HepG2 (cell line): ENCODE results near the gene FAM163B.

Experiments used
- CBX1 ChIP-seq: IDR thresholded peaks from one replicate; pipeline ENCODE4 v1.6.1; 2016; ENCODE audit warnings: antibody characterized with exemption, low read depth
- CTCF ChIP-seq: sonication (generic); formaldehyde crosslinking; IDR thresholded peaks from 2 replicates; pipeline ENCODE4 v1.5.0; 2020; ENCODE audit warnings: mild to moderate bottlenecking, missing genetic modification reagents, moderate library complexity
- MED13 ChIP-seq: sonication (generic); formaldehyde crosslinking; IDR thresholded peaks from 2 replicates; pipeline ENCODE4 v1.5.0; 2020; ENCODE audit warnings: missing genetic modification reagents
- POLR2A ChIP-seq, 2 experiments: IDR thresholded peaks; 2 replicates each; pipeline ENCODE4 v1.6.1; 2011; ENCODE audit warnings: low read depth in 2 of 2, low read length in 2 of 2, mild to moderate bottlenecking in 1 of 2, moderate library complexity in 1 of 2; ENCODE audit not compliant: insufficient read depth in 1 of 2
- REST ChIP-seq, 2 experiments: IDR thresholded peaks; 2 replicates each; pipeline ENCODE4 v1.6.1; 2011 to 2012; ENCODE audit warnings: low read length in 2 of 2, borderline replicate concordance in 1 of 2, low read depth in 1 of 2, mild to moderate bottlenecking in 1 of 2, moderate library complexity in 1 of 2
- RFX3 ChIP-seq: IDR thresholded peaks from 2 replicates; pipeline ENCODE4 v1.6.1; 2016; ENCODE audit warnings: missing biosample characterization, missing genetic modification reagents
- USF2 ChIP-seq, 2 experiments: sonication (generic) in 1 of 2; formaldehyde crosslinking in 1 of 2; IDR thresholded peaks; 2 replicates each; pipeline versions ENCODE4 v1.5.1 to v1.6.1; 2011 to 2020; ENCODE audit warnings: borderline replicate concordance in 1 of 2, low read depth in 1 of 2, low read length in 1 of 2, mild to moderate bottlenecking in 1 of 2, missing genetic modification reagents in 1 of 2, moderate library complexity in 1 of 2
- XBP1 ChIP-seq: sonication (generic); formaldehyde crosslinking; IDR thresholded peaks from 2 replicates; pipeline ENCODE4 v1.5.0; 2020; ENCODE audit warnings: missing genetic modification reagents
- YY1 ChIP-seq: IDR thresholded peaks from 2 replicates; pipeline ENCODE4 v1.6.1; 2011; ENCODE audit warnings: low read length, low read depth, moderate library complexity, mild to moderate bottlenecking; ENCODE audit not compliant: insufficient read depth, insufficient replicate concordance
- ZNF274 ChIP-seq: sonication (generic); formaldehyde crosslinking; IDR thresholded peaks from 2 replicates; pipeline ENCODE4 v1.5.1; 2020; ENCODE audit warnings: mild to moderate bottlenecking, missing genetic modification reagents
- ZNF547 ChIP-seq: sonication (generic); formaldehyde crosslinking; IDR thresholded peaks from 2 replicates; pipeline ENCODE4 v1.5.1; 2020; ENCODE audit warnings: mild to moderate bottlenecking, missing genetic modification reagents
- ZNF644 ChIP-seq: IDR thresholded peaks from 2 replicates; pipeline ENCODE4 v1.6.1; 2016; ENCODE audit warnings: low read depth

- TF ChIP-seq CBX1: no peak
- TF ChIP-seq XBP1 (CRISPR knock-in tag): no peak
- no peak for TF ChIP-seq POLR2A (IDR thresholded peaks at IDR 0.05; ENCODE audit: insufficient read depth in 1 of 2, low read depth in 2 of 2, low read length in 2 of 2)
- no peak for TF ChIP-seq YY1
- no peak for TF ChIP-seq USF2 (IDR thresholded peaks at IDR 0.05; ENCODE audit: low read depth, low read length)
- TF ChIP-seq USF2 (CRISPR knock-in tag; IDR thresholded peaks at IDR 0.05; ENCODE audit: borderline replicate concordance): no peak
- no peak for TF ChIP-seq ZNF644 (CRISPR knock-in tag)
- TF ChIP-seq MED13 (CRISPR knock-in tag): no peak
- no peak for TF ChIP-seq ZNF274
- TF ChIP-seq REST (IDR thresholded peaks at IDR 0.05; ENCODE audit: borderline replicate concordance in 1 of 2, low read depth in 1 of 2, low read length in 2 of 2): no peak
- TF ChIP-seq CTCF (CRISPR knock-in tag): no peak
- no peak for TF ChIP-seq ZNF547 (CRISPR knock-in tag)
- TF ChIP-seq RFX3: no peak
Measured at GRCh38 chr9:133602277-133602676, 6.9 kb downstream of the FAM163B start.
